ENCODE measurements around the gene PEX5L. TPM values are rescaled to one million over a fixed set of nuclear protein-coding genes. Genes with fewer than 3 reads are reported as not detected.

The PEX5L gene
- total and polyA plus RNA-seq, 2 experiments from 2014 or later, result 6.3 to 7.0 TPM

GRCh38 chr3:179929091-179929529 lies 107.6 kb downstream of the PEX5L start:
- Mint-ChIP-seq H3K27me3 (ENCODE audit: insufficient read depth, low read depth, poor library complexity) (peaks cover 4% of the 10 kb centered on the region), H3K36me3 (ENCODE audit: low read depth) (no peaks in the 10 kb centered on the region), H3K4me3 (no peak overlapping the region), H3K9me3 (no peaks in the 10 kb centered on the region), H3K27ac (no peak overlapping the region), H3K4me1 (peaks cover 25% of the 10 kb centered on the region)
- DNase-seq (ENCODE audit: low spot score) (peak; percentile 78), ATAC-seq (peak; percentile 77)
- Histone ChIP-seq H3K27ac (ENCODE audit: low read depth) (no peak overlapping the region), H3K79me2 (replicated peaks; ENCODE audit: insufficient read depth) (no peaks in the 10 kb centered on the region), H3K27me3 (ENCODE audit: insufficient read depth) (no peaks in the 10 kb centered on the region), H4K20me1 (replicated peaks; ENCODE audit: insufficient read depth) (no peaks in the 10 kb centered on the region), H3F3A (replicated peaks; ENCODE audit: low read depth) (no peaks in the 10 kb centered on the region), H3K4me1 (ENCODE audit: insufficient read depth) (peaks cover 5% of the 10 kb centered on the region; the same call in 1 of the 2 replicates), H3K4me3 (no peak overlapping the region), H3K4me2 (no peak overlapping the region), H3K9me2 (ENCODE audit: insufficient read depth) (no peaks in the 10 kb centered on the region), H2AFZ (no peak overlapping the region), H3K36me3 (ENCODE audit: insufficient read depth) (no peaks in the 10 kb centered on the region)
- TF ChIP-seq ZNF462 (CRISPR knock-in tag; IDR thresholded peaks at IDR 0.05) (no peak), POLR2AphosphoS5 (IDR thresholded peaks at IDR 0.05; ENCODE audit: low read depth) (no peak), REST (IDR thresholded peaks at IDR 0.05; ENCODE audit: unreplicated experiment) (no peak)
- TF ChIP-seq, protein P1, sequence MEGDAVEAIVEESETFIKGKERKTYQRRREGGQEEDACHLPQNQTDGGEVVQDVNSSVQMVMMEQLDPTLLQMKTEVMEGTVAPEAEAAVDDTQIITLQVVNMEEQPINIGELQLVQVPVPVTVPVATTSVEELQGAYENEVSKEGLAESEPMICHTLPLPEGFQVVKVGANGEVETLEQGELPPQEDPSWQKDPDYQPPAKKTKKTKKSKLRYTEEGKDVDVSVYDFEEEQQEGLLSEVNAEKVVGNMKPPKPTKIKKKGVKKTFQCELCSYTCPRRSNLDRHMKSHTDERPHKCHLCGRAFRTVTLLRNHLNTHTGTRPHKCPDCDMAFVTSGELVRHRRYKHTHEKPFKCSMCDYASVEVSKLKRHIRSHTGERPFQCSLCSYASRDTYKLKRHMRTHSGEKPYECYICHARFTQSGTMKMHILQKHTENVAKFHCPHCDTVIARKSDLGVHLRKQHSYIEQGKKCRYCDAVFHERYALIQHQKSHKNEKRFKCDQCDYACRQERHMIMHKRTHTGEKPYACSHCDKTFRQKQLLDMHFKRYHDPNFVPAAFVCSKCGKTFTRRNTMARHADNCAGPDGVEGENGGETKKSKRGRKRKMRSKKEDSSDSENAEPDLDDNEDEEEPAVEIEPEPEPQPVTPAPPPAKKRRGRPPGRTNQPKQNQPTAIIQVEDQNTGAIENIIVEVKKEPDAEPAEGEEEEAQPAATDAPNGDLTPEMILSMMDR (conservative IDR thresholded peaks at IDR 0.05; ENCODE audit: low read depth in 2 of 2), result peak; percentile 83 to 97
